GM12892 (cell line): Measurements from ENCODE around the gene SHANK3.

ENCODE experiments used
- POLR2A ChIP-seq: IDR thresholded peaks from 2 replicates; pipeline ENCODE4 v1.6.1; 2011; ENCODE audit warnings: low read depth, low read length, control low read depth
- TAF1 ChIP-seq: IDR thresholded peaks from 2 replicates; pipeline ENCODE4 v1.6.1; 2011; ENCODE audit warnings: low read depth, mild to moderate bottlenecking, control low read depth, low read length, borderline replicate concordance

DNA sequence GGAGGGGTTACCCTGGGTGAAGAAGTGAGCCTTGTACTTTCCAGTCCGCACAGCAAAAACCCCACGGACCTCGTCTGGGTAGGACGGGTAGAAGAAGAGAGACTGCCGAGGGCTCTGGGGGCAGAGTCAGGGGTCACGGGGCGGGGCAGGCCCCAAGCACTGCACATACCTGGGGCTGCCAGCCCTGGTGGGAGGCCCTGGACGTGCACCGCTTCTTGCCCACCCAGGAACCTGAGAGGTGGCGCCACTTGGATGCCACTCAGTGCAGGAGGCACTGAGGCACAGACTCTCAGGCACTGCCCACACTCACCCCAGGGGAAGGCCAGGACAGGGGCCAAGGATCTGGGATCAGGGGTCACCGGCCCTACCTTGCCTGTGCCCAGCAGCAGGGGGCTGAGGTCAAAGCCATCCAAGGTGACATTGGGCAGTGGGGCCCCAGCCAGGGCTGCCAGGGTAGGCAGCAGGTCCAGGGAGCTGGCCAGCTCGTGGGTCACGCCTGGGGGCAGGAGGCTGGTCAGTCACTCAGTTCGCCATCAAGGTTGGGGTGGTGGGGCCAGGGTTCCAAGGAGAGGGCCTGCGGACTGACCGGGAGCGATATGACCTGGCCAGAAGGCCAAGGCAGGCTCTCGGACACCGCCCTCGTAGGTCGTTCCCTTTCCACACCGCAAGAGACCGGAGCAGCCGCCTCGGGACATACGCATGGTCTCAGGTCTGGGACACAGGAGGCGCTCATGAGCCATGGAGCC is 46.9 kb upstream of the SHANK3 start:
- TF ChIP-seq POLR2A (no peak), TAF1 (no peak)
